GM21619 (cell line): ENCODE data around the gene NHLRC4.

Experiments
- ATAC-seq: cut with Tn5 transposase; IDR thresholded peaks from one replicate; pipeline ENCODE4 v1.9.1; 2021; ENCODE audit not compliant: unreplicated experiment

NHLRC4 gene

GRCh38 chr16:566475-567372 lies at the start of gene NHLRC4:
NHLRC4 (plus strand) TSS chr16:567005; CDS start chr16:568048, 1,043 bp downstream.
- ATAC-seq: no peak

- ATAC-seq: no peak
Measured at GRCh38 chr16:518858-519257, 47.9 kb upstream of the NHLRC4 start.

- ATAC-seq: no peak
Measured at GRCh38 chr16:519425-519824, 47.4 kb upstream of the NHLRC4 start.

- ATAC-seq: no peak
Measured at GRCh38 chr16:519841-520687, 46.7 kb upstream of the NHLRC4 start.

GRCh38 chr16:520847-521246 lies 46.0 kb upstream of the NHLRC4 start:
- no peak for ATAC-seq

GRCh38 chr16:521381-522210 lies 45.2 kb upstream of the NHLRC4 start:
- no peak for ATAC-seq

GRCh38 chr16:522320-523096 lies 44.3 kb upstream of the NHLRC4 start:
- ATAC-seq: no peak

GRCh38 chr16:523097-523741 lies 43.6 kb upstream of the NHLRC4 start:
- ATAC-seq: no peak

- ATAC-seq: no peak
Measured at GRCh38 chr16:524274-525040, 42.3 kb upstream of the NHLRC4 start.

GRCh38 chr16:525123-525519 lies 41.7 kb upstream of the NHLRC4 start:
- ATAC-seq: no peak

GRCh38 chr16:525520-526180 lies 41.2 kb upstream of the NHLRC4 start:
- no peak for ATAC-seq

GRCh38 chr16:526181-527014 lies 40.4 kb upstream of the NHLRC4 start:
- ATAC-seq: no peak

- peak; percentile 53 for ATAC-seq
Measured at GRCh38 chr16:527015-527903, 39.5 kb upstream of the NHLRC4 start, which contains the start of gene CAPN15. CAPN15 (plus strand) TSS chr16:527712; CDS start chr16:546839, 19,127 bp downstream.

- ATAC-seq: peak; percentile 4
Measured at GRCh38 chr16:528111-529011, 38.4 kb upstream of the NHLRC4 start.

- ATAC-seq: no peak
Measured at GRCh38 chr16:529012-529575, 37.7 kb upstream of the NHLRC4 start.
